Amniotic stem cell (primary cell): ENCODE data around the gene LRFN5.
"Not testable (repeated sequence)": the region's sequence is repeated elsewhere in the genome, so short reads cannot be mapped to it uniquely, and the experiment has no call there.

Experiments used
- DNase-seq: peaks from one replicate; lab custom pipeline; 2025; lab: John Stamatoyannopoulos, UW

LRFN5 gene

GRCh38 chr14:41606532-41607303 lies at the start of gene LRFN5:
LRFN5 (plus strand) TSS chr14:41606876.
- no peak for DNase-seq

GRCh38 chr14:41558490-41558889 lies 48.2 kb upstream of the LRFN5 start:
- DNase-seq: no peak

- not testable (repeated sequence) for DNase-seq
Measured at GRCh38 chr14:41566864-41567263, 39.8 kb upstream of the LRFN5 start.

GRCh38 chr14:41568979-41569378 lies 37.7 kb upstream of the LRFN5 start:
- DNase-seq: no peak

- DNase-seq: no peak
Measured at GRCh38 chr14:41570415-41571155, 36.1 kb upstream of the LRFN5 start.

- DNase-seq: no peak
Measured at GRCh38 chr14:41586237-41586636, 20.4 kb upstream of the LRFN5 start.

GRCh38 chr14:41597647-41598046 lies 9.0 kb upstream of the LRFN5 start:
- DNase-seq: no peak

- DNase-seq: not testable (repeated sequence)
Measured at GRCh38 chr14:41599805-41600385, 6.8 kb upstream of the LRFN5 start.

- DNase-seq: peak; percentile 21
Measured at GRCh38 chr14:41604721-41605531, 1.8 kb upstream of the LRFN5 start.

- no peak for DNase-seq
Measured at GRCh38 chr14:41605550-41606281, 960 bp upstream of the LRFN5 start.

GRCh38 chr14:41606282-41606531 lies 469 bp upstream of the LRFN5 start:
- DNase-seq: no peak

GRCh38 chr14:41607304-41607775 lies 664 bp downstream of the LRFN5 start:
- no peak for DNase-seq

GRCh38 chr14:41607966-41608663 lies 1.4 kb downstream of the LRFN5 start:
- DNase-seq: no peak

GRCh38 chr14:41608681-41609390 lies 2.2 kb downstream of the LRFN5 start:
- no peak for DNase-seq

- DNase-seq: peak; percentile 28
Measured at GRCh38 chr14:41609704-41610183, 3.1 kb downstream of the LRFN5 start.

- DNase-seq: no peak
Measured at GRCh38 chr14:41615011-41615595, 8.4 kb downstream of the LRFN5 start.

GRCh38 chr14:41623736-41624135 lies 17.1 kb downstream of the LRFN5 start:
- no peak for DNase-seq

- DNase-seq: no peak
Measured at GRCh38 chr14:41629876-41630275, 23.2 kb downstream of the LRFN5 start.

- no peak for DNase-seq
Measured at GRCh38 chr14:41634286-41634685, 27.6 kb downstream of the LRFN5 start.
